ENCODE measurements around the gene CCL1.

GRCh38 chr17:34314279-34314678 is 48.8 kb downstream of the CCL1 start:
- TF ChIP-seq YY1 (IDR thresholded peaks at IDR 0.05; ENCODE audit: low read depth) (no peak), RAD21 (IDR thresholded peaks at IDR 0.05; ENCODE audit: low read length) (no peak), GABPA (IDR thresholded peaks at IDR 0.05; ENCODE audit: low read depth) (no peak), CTCF (IDR thresholded peaks at IDR 0.05) (no peak), NFIC (IDR thresholded peaks at IDR 0.05; ENCODE audit: borderline replicate concordance) (no peak), TAF1 (IDR thresholded peaks at IDR 0.05; ENCODE audit: borderline replicate concordance, low read depth, low read length) (no peak)

All from SK-N-SH (cell line).